ENCODE results near the gene FBP2.

GRCh38 chr9:94511955-94512265 lies 81.7 kb downstream of the FBP2 start:
- TF ChIP-seq EGR1 (IDR thresholded peaks at IDR 0.05; ENCODE audit: borderline replicate concordance, low read depth, low read length) (no peak), CTCF (IDR thresholded peaks at IDR 0.05; ENCODE audit: control extremely low read depth in 1 of 3, insufficient read depth in 1 of 3, low read depth in 1 of 3, low read length in 3 of 3) (no peak), POLR2A (IDR thresholded peaks at IDR 0.05; ENCODE audit: control extremely low read depth in 1 of 2, low read depth in 2 of 2, low read length in 2 of 2) (no peak), RAD21 (IDR thresholded peaks at IDR 0.05 in 1 of 2, conservative IDR thresholded peaks at IDR 0.05 in 1 of 2; ENCODE audit: low read depth in 2 of 2, low read length in 2 of 2) (no peak), JUN (IDR thresholded peaks at IDR 0.05; ENCODE audit: low read depth, low read length) (no peak), SUZ12 (IDR thresholded peaks at IDR 0.05; ENCODE audit: low read length) (no peak), MAFK (IDR thresholded peaks at IDR 0.05; ENCODE audit: low read depth, low read length) (no peak), POLR2AphosphoS5 (IDR thresholded peaks at IDR 0.05; ENCODE audit: low read depth, low read length) (no peak), SP2 (IDR thresholded peaks at IDR 0.05; ENCODE audit: low read length) (no peak), ATF2 (IDR thresholded peaks at IDR 0.05; ENCODE audit: low read length) (no peak)

Measured in H1 (cell line).